Ascending aorta (tissue), 2 donors: Measurements from ENCODE around the gene LRRC9. TPM values are rescaled to one million over a fixed set of nuclear protein-coding genes. Genes with fewer than 3 reads are reported as not detected.
A peak's percentile ranks its signal among the peaks of the same experiment; 100 is the strongest.

Experiments
- DNase-seq, 2 donors: peaks; one replicate each; pipeline ENCODE4 v3.0.0-alpha.2; 2019; ENCODE audit warnings: low spot score in 2 of 2
- H3K27ac ChIP-seq, 2 donors: fragments of 200-600 bp; sonication (generic); one replicate each; pipeline ENCODE4 v1.5.1; 2016 to 2017; ENCODE audit warnings: mild to moderate bottlenecking in 1 of 2
- H3K27me3 ChIP-seq: fragments of 200-600 bp; sonication (generic); one replicate; pipeline ENCODE4 v1.5.1; 2017
- H3K36me3 ChIP-seq, 2 donors: fragments of 200-600 bp; sonication (generic); one replicate each; pipeline ENCODE4 v1.5.1; 2016
- H3K4me1 ChIP-seq, 2 donors: fragments of 200-600 bp; sonication (generic); one replicate each; pipeline ENCODE4 v1.5.1; 2016 to 2017; ENCODE audit warnings: mild to moderate bottlenecking in 1 of 2
- H3K4me3 ChIP-seq, 2 donors: fragments of 200-600 bp; sonication (generic); one replicate each; pipeline ENCODE4 v1.5.1; 2016 to 2017; ENCODE audit warnings: mild to moderate bottlenecking in 1 of 2
- H3K9me3 ChIP-seq, 2 donors: fragments of 200-600 bp; sonication (generic); one replicate each; pipeline ENCODE4 v1.5.1; 2016
- intact Hi-C: fragments of 100-400 bp; cut with DNase I; formaldehyde crosslinking; loops from one replicate; pipeline ENCODE4 v1.15.1; 2023
- total RNA-seq: library from RNA; depleted of rRNA; stranded (reverse); fragments of >200 nt; gene quantifications from one replicate; pipeline ENCODE4 v1.1.0, GENCODE V29; 2016
- TF ChIP-seq, protein P1 (sequence below), 3 experiments: fragments of 200-600 bp in 2 of 3; fragments of 450-650 bp in 1 of 3; sonication (generic) in 2 of 3; IDR thresholded peaks; one replicate each; pipeline ENCODE4 v1.5.1; 2016 to 2019; ENCODE audit warnings: antibody characterized with exemption in 3 of 3, mild to moderate bottlenecking in 1 of 3, moderate library complexity in 1 of 3

Gene LRRC9
- total RNA-seq, 1 donor from 2014 or later, result not detected

GRCh38 chr14:60101786-60102185, 181.8 kb downstream of the LRRC9 start:
- Histone ChIP-seq H3K27me3 (no peaks in the 10 kb centered on the region), H3K4me3 (no peak overlapping the region), H3K9me3 (no peaks in the 10 kb centered on the region), H3K4me1 (peaks cover 0 to 7% of the 10 kb centered on the region in 2 donors), H3K36me3 (peaks cover 0 to 11% of the 10 kb centered on the region in 2 donors), H3K27ac (no peak overlapping the region)
- DNase-seq, result no peak
- intact Hi-C loops, result no loop called here
- TF ChIP-seq, protein P1, sequence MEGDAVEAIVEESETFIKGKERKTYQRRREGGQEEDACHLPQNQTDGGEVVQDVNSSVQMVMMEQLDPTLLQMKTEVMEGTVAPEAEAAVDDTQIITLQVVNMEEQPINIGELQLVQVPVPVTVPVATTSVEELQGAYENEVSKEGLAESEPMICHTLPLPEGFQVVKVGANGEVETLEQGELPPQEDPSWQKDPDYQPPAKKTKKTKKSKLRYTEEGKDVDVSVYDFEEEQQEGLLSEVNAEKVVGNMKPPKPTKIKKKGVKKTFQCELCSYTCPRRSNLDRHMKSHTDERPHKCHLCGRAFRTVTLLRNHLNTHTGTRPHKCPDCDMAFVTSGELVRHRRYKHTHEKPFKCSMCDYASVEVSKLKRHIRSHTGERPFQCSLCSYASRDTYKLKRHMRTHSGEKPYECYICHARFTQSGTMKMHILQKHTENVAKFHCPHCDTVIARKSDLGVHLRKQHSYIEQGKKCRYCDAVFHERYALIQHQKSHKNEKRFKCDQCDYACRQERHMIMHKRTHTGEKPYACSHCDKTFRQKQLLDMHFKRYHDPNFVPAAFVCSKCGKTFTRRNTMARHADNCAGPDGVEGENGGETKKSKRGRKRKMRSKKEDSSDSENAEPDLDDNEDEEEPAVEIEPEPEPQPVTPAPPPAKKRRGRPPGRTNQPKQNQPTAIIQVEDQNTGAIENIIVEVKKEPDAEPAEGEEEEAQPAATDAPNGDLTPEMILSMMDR (IDR thresholded peaks at IDR 0.05), result no peak

GRCh38 chr14:60102389-60102788, 182.4 kb downstream of the LRRC9 start:
- Histone ChIP-seq H3K27ac (no peak overlapping the region), H3K4me1 (peaks cover 0 to 7% of the 10 kb centered on the region in 2 donors), H3K36me3 (peaks cover 0 to 7% of the 10 kb centered on the region in 2 donors), H3K27me3 (no peaks in the 10 kb centered on the region), H3K9me3 (no peaks in the 10 kb centered on the region), H3K4me3 (no peak overlapping the region)
- no peak for DNase-seq
- intact Hi-C loops, result no loop called here
- TF ChIP-seq, protein P1 (IDR thresholded peaks at IDR 0.05), result no peak

DNA sequence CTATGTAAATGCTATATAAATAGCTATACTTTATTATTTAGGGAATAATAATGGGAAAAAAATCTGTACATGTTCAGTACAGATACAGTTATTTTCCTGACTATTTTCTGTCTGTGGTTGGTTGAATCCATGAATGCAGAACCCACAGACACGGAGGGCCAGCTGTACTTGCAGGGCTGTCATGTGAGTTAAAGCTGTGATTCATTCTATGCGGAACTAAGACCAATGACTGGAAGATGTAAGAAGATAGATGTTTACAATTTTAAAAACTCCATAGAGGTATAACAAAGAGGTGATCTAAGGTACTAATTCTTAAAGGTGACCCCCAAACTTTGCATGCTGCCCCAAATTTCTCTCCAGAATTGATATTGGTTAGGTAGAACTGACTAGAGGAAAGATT, 186.4 kb downstream of the LRRC9 start:
- no peak overlapping the region for H3K4me3 ChIP-seq
- no peaks in the 10 kb centered on the region for H3K27me3 ChIP-seq
- peak in 1 of 2 donors; percentile 10 for DNase-seq
- H3K4me1 ChIP-seq, result peaks cover 0 to 7% of the 10 kb centered on the region in 2 donors
- H3K36me3 ChIP-seq, result no peaks in the 10 kb centered on the region
- no peak overlapping the region for H3K27ac ChIP-seq
- TF ChIP-seq, protein P1 (IDR thresholded peaks at IDR 0.05), result no peak
- intact Hi-C loops, result no loop called here
- no peaks in the 10 kb centered on the region for H3K9me3 ChIP-seq

- H3K36me3 ChIP-seq, result no peaks in the 10 kb centered on the region
- H3K27ac ChIP-seq, result no peak overlapping the region
- H3K9me3 ChIP-seq, result no peaks in the 10 kb centered on the region
- no peak overlapping the region for H3K4me3 ChIP-seq
- DNase-seq, result no peak
- peaks cover 0 to 4% of the 10 kb centered on the region in 2 donors for H3K4me1 ChIP-seq
- H3K27me3 ChIP-seq, result no peaks in the 10 kb centered on the region
- TF ChIP-seq, protein P1 (IDR thresholded peaks at IDR 0.05), result no peak
- intact Hi-C loops, result no loop called here
These were observed 187.5 kb downstream of the LRRC9 start for GRCh38 chr14:60107477-60107876.

- peaks cover 0 to 3% of the 10 kb centered on the region in 2 donors for H3K4me1 ChIP-seq
- intact Hi-C loops, result no loop called here
- H3K9me3 ChIP-seq, result no peaks in the 10 kb centered on the region
- H3K27me3 ChIP-seq, result no peaks in the 10 kb centered on the region
- H3K27ac ChIP-seq, result no peak overlapping the region
- no peak overlapping the region for H3K4me3 ChIP-seq
- TF ChIP-seq, protein P1 (IDR thresholded peaks at IDR 0.05), result no peak
- peaks cover 6 to 8% of the 10 kb centered on the region in 2 donors for H3K36me3 ChIP-seq
- DNase-seq, result no peak
These were observed 191.8 kb downstream of the LRRC9 start for GRCh38 chr14:60111732-60112131.

Other genes starting within 250 kb of the LRRC9 start
- gene RTN1, start 49.4 kb upstream of the LRRC9 start, total RNA-seq, result 52.3 TPM
- gene PCNX4, start 171.8 kb downstream of the LRRC9 start, total RNA-seq, result 47.8 TPM
- gene DHRS7, start 245.3 kb downstream of the LRRC9 start, total RNA-seq, result 34.8 TPM